IPS-11a (cell line): ENCODE results near the gene TMEM256.

Experiments
- H3K4me3 ChIP-seq: one replicate; pipeline ENCODE4 v1.5.1; 2013; ENCODE audit warnings: low read depth, low read length, control low read depth

TMEM256 gene

DNA sequence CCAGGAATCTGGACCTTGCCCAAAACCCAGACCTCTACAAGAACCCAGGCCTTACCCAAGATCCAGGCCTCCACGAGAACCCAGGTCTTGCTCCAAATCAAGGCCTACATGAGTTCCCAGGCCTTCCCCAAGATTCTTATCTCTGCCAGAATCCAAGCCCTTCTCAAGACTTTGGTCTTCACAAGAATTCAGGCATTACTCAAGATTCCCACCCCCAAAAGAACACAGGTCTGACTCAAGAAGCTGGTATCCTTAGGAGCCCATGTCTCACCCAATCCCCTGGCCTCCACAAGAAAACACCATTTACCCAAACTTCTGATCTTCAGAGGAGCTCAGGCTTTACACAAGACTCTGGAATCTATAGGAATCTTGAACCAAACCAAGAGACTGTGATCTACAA is 27.3 kb upstream of the TMEM256 start:
- H3K4me3 ChIP-seq, result no peak overlapping the region

DNA sequence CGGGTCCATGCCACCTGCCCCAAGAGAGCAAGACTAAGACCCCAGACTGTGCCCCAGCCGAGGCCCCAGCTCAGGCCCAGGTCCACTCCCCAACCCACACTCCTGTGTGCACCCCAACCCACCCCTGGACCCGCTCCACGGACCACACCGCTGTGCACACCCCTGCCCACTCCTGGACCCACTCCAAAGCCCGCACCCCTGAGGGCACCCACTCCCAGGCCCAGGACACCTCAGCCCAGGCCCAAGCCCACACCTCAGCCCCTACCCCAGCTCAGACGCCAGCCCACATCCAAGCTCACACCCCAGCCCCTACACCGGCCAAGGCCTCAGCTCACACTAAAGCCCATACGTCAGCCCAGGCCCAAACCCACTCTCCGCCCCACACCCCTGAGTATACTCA is 25.8 kb upstream of the TMEM256 start:
- H3K4me3 ChIP-seq, result no peak overlapping the region

DNA sequence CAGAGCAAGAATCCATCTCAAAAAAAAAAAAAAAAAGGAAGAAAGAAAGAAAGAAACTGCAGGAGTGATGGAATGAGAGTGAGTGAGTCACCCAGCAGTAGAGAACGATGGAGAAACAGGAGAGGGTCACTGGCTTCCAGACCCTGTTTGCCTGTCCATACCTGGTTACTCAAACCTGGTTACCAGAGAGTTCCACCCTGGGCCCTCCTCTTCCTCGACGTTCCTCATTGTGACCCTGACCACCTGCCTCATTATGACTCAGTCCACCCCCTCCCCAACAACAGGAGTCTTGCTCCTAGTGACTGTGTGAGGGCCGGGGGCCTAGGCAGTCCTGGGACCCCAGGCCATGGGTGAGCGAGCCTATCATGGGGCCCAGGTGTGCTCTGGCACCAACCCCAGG is 24.7 kb upstream of the TMEM256 start, which contains the start of gene SPEM3:
SPEM3 (plus strand) TSS at position 301 of the 400 bp plus-strand sequence; CDS start at position 347, 46 bp downstream.
- H3K4me3 ChIP-seq, result no peak within 1 kb of the TSS

DNA sequence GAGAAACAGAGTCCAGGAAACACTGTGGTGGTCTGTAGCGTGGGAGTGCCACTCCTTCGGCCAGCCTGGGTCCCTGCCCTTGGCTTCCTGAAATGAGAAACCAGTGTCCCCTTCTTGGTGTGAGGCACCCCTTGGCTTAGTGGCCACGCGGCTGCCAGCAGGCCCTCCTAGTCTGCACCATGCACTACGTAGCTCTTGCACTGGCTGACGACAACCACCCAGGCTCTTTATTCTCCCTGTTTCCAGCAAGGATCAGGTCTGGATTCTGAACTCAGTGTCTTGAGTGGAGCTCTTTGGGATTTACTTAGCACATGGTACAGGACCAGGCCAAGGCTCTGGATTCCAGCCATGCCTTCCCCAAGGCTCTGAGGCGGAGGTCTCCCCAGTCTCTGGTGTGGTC is 23.7 kb upstream of the TMEM256 start:
- H3K4me3 ChIP-seq, result no peak overlapping the region

DNA sequence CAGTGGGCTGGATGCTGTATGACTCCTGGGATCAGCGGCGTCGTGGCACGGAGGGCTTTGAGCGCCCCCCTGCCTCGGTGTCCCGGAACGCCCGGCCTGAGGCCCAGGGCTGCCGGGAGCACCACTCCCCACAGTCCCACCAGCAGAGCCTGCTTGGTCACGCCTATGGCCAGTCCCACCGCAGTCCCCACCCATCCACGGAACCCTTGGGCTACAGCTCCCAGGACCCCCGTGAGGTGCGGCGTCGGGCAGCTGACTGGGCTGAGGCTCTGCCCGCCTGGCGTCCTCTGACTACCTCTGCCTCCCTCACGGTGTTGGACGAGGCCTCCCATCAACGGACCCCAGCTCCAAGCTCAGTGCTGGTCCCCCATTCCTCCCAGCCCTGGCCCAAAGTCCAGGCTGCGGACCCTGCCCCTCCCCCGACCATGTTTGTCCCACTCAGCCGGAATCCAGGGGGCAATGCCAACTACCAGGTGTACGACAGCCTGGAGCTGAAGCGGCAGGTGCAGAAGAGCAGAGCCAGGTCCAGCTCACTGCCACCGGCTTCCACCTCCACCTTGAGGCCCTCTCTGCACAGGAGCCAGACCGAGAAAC is 23.1 kb upstream of the TMEM256 start:
- H3K4me3 ChIP-seq, result no peak overlapping the region

DNA sequence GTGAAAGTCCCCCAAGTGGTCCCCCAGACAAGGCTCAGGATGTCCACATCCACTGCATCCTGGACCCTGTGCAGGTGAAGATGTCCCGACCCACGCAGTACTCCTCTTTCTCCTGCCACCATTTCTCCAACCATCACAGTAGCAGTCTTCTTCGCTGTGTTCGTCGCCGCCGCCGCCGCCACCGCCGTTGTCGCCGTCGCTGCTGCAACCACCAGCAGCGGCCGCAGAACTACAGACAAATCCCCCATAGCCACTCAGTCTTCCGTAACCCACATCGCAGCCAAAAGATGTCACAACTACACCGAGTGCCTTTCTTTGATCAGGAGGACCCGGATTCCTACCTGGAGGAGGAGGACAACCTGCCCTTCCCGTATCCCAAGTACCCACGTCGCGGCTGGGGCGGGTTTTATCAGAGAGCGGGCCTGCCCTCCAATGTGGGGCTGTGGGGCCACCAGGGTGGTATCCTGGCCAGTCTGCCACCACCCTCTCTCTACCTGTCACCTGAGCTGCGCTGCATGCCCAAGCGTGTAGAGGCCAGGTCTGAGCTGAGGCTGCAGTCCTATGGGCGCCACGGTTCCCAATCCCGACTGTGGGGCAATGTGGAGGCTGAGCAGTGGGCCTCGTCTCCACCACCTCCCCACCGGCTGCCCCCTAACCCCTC is 22.4 kb upstream of the TMEM256 start:
- no peak overlapping the region for H3K4me3 ChIP-seq

DNA sequence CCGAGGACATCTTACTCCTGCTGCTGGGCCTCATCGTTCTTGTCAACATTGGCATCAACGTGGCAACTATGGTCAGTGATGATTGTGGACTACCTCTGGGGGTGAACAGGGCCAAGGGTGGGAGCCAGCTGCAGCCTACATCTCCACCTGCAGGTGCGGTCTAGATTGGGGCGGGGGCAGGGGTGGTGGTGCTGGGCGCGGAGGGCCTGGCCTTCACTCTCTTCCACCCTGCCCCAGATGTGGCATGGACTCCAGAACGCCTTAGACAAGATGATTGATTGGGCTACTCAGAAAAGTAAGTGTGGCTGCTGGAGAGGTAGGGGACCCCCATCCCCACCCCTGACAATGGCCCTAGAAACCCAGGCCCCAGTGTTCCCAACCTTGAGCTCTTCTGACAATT is 21.9 kb upstream of the TMEM256 start:
- H3K4me3 ChIP-seq, result no peak overlapping the region

DNA sequence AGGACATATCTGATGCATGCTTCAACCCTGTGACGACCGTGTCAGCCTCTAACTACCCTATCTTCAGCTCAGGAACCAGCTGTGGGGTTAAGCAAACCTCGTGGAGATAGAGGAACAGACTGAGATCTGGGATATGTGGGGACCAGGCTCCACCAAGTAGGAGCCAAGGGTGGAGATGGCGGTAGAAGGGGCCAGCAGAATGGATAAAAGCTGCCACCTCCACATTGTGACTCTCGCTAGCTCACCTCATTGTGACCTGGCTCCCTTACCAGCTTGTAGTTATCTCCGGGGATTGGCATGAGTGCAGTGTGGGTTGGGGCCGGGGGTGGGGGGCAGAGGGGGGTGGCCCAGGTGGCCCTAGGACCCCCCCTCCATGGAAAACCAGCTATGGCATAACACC is 21.4 kb upstream of the TMEM256 start, which contains the start of gene SPEM2:
SPEM2 (plus strand) TSS at position 301 of the 400 bp plus-strand sequence; CDS start at position 374, 73 bp downstream.
- H3K4me3 ChIP-seq, result no peak within 1 kb of the TSS

DNA sequence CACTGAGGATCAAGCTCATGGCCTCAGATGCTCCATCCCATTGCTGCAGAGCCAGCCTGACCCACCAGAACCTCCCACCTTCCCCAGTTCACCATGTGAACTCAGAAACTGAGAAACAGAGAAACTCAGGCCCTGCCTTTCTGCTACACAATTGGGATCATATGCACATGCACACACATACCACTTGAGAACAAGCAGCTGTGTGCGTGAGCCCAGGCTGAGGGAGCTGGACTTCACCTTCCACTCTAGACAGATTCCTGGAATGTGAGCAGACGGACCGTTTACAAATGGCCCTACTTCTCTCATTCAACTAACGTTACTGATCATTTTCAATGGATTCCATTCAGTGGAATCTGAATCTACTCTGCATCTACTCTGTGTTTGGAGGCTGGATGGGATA is 19.8 kb upstream of the TMEM256 start:
- no peak overlapping the region for H3K4me3 ChIP-seq

DNA sequence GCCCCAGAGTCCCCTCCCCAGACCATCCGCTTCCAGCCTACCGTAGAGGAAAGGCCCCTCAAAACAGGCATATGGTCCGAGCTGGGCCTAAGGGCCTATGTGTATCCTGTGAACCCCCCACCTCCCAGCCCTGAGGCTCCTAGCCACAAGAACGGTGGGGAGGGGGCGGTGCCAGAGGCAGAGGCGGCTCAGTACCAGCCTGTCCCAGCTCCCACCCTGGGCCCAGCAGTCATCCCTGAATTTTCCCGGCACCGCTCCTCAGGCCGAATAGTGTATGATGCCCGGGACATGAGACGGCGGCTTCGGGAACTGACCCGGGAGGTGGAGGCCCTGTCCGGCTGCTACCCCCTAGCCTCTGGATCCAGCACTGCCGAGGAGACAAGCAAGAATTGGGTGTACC is 17.3 kb upstream of the TMEM256 start:
- no peak overlapping the region for H3K4me3 ChIP-seq

DNA sequence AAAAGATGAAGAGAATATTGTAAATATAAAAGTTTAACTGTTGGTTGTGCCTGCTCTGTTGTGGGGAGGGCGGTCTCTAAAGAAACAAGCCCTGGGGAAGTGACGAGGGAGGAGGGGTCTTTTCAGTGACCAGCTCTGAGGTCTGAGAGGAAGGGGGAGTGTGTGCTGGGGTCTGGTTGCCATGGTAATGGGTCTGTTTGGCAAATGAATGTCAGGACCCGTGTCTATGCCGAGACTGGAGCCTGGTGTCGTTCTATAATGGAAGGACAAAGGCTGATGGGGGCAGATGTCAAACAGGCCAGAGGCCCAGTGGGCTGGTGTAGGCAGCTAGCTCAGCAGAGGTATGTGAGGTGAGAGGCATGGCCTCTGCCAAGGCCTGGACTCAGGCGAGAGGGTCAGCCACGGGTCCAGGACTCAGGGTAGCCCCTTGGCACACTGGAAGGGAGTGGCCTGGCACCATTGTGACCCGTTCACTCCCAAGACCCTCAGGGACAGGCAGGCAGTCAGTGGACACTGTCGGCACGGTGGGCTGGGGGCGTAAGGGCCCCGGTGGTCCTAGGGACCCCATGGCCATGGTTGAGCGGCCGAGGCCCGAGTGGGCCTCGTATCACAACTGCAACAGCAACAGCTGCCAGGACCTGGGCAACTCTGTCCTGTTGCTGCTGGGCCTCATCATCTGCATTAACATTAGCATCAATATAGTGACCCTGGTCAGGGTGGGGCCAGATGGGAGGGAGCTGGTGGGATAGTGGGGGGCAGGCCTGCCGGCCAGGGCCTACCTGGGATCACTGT is 16.1 kb upstream of the TMEM256 start, which contains the start of gene SPEM1:
SPEM1 (plus strand) TSS at position 506 of the 792 bp plus-strand sequence; CDS start at position 567, 61 bp downstream.
- H3K4me3 ChIP-seq, result no peak within 1 kb of the TSS

DNA sequence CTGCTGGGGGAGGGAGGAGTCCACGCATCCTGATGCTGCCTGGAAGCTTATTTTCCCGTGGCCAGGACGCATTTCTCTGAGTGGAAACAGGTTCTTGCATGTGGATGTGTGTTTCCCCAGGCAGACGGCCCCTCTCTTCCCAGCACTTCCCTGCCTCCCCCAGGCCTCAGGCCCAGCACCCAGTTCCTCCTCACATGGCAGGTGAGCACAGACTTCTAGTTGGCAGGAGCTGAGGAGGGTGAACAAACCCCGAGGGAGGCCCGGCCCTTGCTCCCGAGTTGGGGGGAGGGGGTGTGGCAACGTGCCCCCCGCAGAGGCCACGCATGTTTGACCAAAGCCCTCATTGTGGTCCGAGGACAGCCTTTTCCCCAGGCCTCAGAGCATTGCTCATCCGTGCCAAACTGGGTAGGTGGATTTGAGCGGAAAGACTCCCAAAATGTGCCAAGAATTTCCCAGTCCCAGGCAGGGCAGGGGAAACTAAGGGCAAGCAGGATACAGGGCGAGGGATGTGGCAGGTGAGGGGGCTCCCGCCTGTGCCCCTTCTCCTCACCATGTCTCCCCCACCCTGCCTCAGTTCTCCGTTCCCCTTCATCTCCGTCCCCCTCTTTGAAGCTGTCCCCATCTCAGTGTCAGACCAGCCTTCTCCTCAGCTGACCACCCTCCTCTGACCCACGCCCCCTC is 14.7 kb upstream of the TMEM256 start:
- H3K4me3 ChIP-seq, result no peak overlapping the region

DNA sequence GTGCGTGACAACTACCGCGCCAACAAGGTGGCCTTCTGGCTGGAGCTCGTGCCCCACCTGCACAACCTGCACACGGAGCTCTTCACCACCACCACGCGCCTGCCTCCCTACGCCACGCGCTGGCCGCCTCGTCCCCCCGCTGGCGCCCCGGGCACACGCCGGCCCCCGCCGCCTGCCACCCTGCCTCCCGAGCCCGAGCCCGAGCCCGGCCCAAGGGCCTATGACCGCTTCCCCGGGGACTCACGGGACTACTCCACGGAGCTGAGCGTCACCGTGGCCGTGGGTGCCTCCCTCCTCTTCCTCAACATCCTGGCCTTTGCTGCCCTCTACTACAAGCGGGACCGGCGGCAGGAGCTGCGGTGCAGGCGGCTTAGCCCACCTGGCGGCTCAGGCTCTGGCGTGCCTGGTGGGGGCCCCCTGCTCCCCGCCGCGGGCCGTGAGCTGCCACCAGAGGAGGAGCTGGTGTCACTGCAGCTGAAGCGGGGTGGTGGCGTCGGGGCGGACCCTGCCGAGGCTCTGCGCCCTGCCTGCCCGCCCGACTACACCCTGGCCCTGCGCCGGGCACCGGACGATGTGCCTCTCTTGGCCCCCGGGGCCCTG is 13.3 kb upstream of the TMEM256 start:
- H3K4me3 ChIP-seq, result no peak overlapping the region

DNA sequence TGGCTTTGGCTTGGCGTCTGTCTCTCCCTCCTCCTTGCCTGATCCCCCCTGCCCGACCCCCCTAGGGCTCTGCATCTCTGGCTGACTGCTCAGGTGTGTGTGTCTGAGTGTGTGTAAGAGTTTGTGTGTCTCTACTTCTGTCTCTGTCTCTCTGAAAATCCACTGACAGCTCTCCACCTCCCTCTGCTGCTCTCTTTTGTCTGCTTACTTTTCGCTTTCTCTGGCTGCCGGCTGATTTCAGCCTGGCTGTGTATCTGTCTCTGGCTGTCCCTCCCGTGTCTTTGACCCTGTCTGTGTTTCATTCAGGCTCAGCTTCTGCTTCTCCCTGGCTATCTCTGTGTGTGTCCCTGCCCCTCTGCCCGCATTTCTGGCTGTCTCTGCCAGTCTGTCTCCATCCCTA is 12.4 kb upstream of the TMEM256 start:
- H3K4me3 ChIP-seq, result no peak overlapping the region

DNA sequence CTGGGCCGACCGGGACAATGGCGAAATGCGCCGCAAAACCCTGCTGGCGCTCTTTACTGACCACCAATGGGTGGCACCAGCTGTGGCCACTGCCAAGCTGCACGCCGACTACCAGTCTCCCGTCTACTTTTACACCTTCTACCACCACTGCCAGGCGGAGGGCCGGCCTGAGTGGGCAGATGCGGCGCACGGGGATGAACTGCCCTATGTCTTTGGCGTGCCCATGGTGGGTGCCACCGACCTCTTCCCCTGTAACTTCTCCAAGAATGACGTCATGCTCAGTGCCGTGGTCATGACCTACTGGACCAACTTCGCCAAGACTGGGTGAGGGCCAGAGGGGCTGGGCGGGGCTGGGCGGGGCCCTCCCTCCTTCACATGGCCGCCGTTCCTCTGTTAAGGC is 11.9 kb upstream of the TMEM256 start:
- H3K4me3 ChIP-seq, result no peak overlapping the region

DNA sequence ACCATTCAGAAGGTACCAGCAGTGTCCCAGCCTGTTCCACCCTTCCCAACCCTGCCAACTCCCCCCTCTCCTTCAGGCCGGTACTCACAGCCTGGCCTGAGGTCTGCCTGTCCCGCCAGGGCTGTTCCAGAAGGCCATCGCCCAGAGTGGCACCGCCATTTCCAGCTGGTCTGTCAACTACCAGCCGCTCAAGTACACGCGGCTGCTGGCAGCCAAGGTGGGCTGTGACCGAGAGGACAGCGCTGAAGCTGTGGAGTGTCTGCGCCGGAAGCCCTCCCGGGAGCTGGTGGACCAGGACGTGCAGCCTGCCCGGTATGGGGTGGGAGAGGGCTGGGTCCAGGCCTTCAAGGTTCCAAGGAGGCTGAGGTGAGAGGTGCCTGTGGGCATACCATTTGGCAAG is 10.9 kb upstream of the TMEM256 start:
- no peak overlapping the region for H3K4me3 ChIP-seq

DNA sequence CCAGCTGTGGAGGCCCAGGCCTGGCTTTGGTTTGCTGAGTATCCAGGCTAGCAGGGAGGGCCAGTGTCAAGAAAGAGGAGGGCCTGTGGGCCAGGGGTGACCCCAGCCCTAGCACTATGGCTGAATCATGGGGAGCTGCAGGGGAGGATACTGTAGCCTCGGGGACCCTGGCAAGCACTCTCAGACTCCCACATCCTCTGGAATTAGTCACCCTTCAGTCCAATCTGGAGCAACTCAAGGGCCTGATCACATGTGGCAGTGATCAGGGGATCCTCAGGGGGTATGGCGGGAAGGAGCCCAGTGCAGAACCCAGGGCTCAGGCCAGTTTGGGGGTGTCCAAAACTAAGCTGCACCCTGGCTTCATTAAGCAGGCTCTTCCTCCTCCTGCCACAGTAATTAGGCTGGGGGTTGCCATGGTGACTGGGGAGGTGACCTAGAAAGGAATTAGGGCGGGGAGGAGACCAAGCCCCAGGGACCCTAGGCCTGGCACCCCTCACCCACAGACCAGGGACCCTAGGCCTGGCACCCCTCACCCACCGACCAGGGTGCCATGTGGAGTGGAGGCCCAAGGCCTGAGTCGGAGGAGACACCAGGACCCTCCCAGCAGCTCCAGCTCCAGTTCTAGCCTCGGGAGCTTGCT is 9.6 kb upstream of the TMEM256 start:
- no peak overlapping the region for H3K4me3 ChIP-seq

DNA sequence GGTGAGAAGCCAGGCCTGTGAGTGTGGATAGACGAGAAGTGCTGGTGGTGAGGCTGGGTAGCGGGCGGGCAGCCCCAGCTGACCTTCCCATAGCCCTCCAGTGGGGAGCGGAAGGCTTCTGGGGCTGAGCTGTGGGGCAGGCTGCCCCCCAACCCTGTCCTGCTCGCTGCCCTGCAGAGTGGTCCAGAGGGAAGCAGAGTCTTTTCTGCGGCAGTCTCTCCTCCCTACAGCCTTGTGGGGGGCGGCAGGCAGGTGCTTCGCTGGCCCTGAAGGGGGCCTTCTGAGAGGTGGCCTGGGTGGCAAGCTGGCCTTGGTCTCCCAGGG is 7.5 kb upstream of the TMEM256 start:
- no peak overlapping the region for H3K4me3 ChIP-seq

DNA sequence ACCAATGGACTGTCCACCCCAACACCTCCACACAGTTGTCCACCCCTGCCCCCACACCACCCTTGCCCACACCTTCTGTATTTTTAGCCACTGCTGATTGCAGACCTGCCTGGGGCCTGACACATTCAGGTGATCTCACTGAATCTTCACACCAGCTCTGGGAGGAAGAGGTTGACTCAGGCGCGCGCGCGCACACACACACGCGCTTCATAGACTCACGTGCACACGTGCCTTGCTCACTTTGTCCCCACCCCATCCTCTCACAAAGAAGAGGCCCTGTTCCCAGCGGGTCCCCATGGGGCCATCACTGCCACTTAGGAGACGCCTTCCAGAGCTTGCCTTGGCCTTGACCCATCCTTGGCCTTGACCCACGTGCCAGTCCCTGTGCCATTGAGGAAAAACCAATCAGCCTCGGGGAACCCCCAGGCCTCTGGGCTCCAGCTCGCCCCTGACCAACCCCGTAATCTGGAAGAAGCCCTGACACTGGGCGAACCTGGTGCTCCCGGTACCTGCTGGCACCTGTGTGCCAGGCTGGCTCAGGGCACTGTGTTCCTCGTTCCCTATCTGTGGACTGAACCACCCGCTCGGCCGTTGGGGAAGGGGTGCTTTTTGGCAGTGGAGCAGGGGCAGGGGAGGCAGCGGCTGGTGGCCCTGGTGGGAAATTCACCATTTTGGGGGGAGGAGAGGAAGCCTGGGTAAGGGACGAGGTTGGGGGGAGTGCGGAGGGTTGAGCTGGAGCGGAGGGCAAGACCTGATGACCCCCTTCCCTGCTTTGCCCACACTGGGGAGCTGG is 6.9 kb upstream of the TMEM256 start:
- H3K4me3 ChIP-seq, result no peak overlapping the region

DNA sequence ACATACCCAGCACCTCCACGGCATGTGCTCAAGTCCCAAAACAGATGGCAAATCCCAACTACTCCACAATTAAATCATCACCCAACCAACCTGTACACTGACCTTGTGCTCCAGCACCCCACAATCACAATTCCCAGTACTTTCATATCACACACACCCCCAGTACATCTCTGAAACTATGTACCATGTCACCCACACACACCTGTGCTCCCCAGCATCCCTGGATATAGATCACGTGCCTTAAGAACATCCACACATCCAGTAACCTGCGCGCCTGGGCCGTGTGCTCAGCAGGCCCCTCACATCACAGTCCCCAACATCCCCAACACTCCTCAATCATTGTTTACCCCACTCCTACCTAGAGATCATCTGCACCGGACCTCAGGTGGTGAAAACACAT is 5.8 kb upstream of the TMEM256 start:
- H3K4me3 ChIP-seq, result no peak overlapping the region
